Measurements from ENCODE around the gene PRR11.

PRR11 gene

GRCh38 chr17:59139939-59140338, 15.6 kb upstream of the PRR11 start:
- Mint-ChIP-seq H3K27ac (no peak overlapping the region), H3K27me3 (no peaks in the 10 kb centered on the region), H3K4me3 (no peak overlapping the region), H3K36me3 (ENCODE audit: low read depth) (peaks cover 5% of the 10 kb centered on the region), H3K4me1 (peaks cover 4% of the 10 kb centered on the region), H3K9me3 (no peaks in the 10 kb centered on the region)
- DNase-seq (no peak), ATAC-seq (no peak)

DNA sequence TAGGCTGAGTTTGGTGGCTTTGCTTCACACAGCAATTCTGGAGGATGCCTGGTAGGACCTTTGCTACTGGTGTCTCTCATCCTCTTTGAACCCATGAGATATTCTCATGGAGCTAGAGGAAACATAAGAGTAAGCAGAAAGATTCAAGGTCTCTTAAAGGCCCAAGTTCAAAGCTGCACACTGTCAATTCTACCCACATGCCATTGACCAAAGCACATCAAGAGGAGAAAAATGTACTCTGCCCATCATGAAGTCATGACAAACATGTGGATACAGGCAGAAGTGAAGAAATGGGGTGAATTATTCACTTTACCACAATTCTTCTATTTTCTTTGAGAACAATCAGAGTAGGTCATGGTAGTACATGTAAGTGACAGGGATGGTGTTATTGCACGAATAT, 13.7 kb upstream of the PRR11 start:
- no peaks in the 10 kb centered on the region for H3K27me3 Mint-ChIP-seq
- ATAC-seq: no peak
- peaks cover 6% of the 10 kb centered on the region for H3K4me1 Mint-ChIP-seq
- H3K4me3 Mint-ChIP-seq: no peak overlapping the region
- no peak for DNase-seq
- no peaks in the 10 kb centered on the region for H3K9me3 Mint-ChIP-seq
- peaks cover 9% of the 10 kb centered on the region for H3K36me3 Mint-ChIP-seq (ENCODE audit: low read depth)
- H3K27ac Mint-ChIP-seq: no peak overlapping the region

- peaks cover 11% of the 10 kb centered on the region for H3K36me3 Mint-ChIP-seq (ENCODE audit: low read depth)
- no peak overlapping the region for H3K27ac Mint-ChIP-seq
- H3K9me3 Mint-ChIP-seq: no peaks in the 10 kb centered on the region
- DNase-seq (no peak), ATAC-seq (no peak)
- peaks cover 14% of the 10 kb centered on the region for H3K4me1 Mint-ChIP-seq
- H3K4me3 Mint-ChIP-seq: no peak overlapping the region
- H3K27me3 Mint-ChIP-seq: no peaks in the 10 kb centered on the region
These were observed 9.9 kb upstream of the PRR11 start for GRCh38 chr17:59145571-59146096.

GRCh38 chr17:59149051-59149450, 6.5 kb upstream of the PRR11 start:
- no peak for ATAC-seq
- DNase-seq: no peak
- Mint-ChIP-seq H3K27me3 (no peaks in the 10 kb centered on the region), H3K36me3 (ENCODE audit: low read depth) (peaks cover 11% of the 10 kb centered on the region), H3K4me1 (peaks cover 31% of the 10 kb centered on the region), H3K4me3 (no peak overlapping the region), H3K27ac (no peak overlapping the region), H3K9me3 (no peaks in the 10 kb centered on the region)

- H3K27ac Mint-ChIP-seq: no peak overlapping the region
- ATAC-seq (peak; percentile 45), DNase-seq (no peak)
- H3K4me1 Mint-ChIP-seq: peaks cover 29% of the 10 kb centered on the region
- H3K36me3 Mint-ChIP-seq (ENCODE audit: low read depth): peaks cover 11% of the 10 kb centered on the region
- H3K9me3 Mint-ChIP-seq: no peaks in the 10 kb centered on the region
- no peaks in the 10 kb centered on the region for H3K27me3 Mint-ChIP-seq
- H3K4me3 Mint-ChIP-seq: no peak overlapping the region
These were observed 5.6 kb upstream of the PRR11 start for GRCh38 chr17:59149841-59150511.

GRCh38 chr17:59151006-59151405, 4.5 kb upstream of the PRR11 start:
- Mint-ChIP-seq H3K4me1 (peaks cover 27% of the 10 kb centered on the region), H3K27ac (no peak overlapping the region), H3K4me3 (no peak overlapping the region), H3K36me3 (ENCODE audit: low read depth) (peaks cover 5% of the 10 kb centered on the region), H3K27me3 (no peaks in the 10 kb centered on the region), H3K9me3 (no peaks in the 10 kb centered on the region)
- ATAC-seq (no peak), DNase-seq (no peak)

GRCh38 chr17:59151591-59151990, 4.0 kb upstream of the PRR11 start:
- Mint-ChIP-seq H3K4me1 (peaks cover 27% of the 10 kb centered on the region), H3K4me3 (no peak overlapping the region), H3K9me3 (no peaks in the 10 kb centered on the region), H3K27me3 (no peaks in the 10 kb centered on the region), H3K27ac (no peak overlapping the region), H3K36me3 (ENCODE audit: low read depth) (peaks cover 5% of the 10 kb centered on the region)
- no peak for DNase-seq
- no peak for ATAC-seq

DNA sequence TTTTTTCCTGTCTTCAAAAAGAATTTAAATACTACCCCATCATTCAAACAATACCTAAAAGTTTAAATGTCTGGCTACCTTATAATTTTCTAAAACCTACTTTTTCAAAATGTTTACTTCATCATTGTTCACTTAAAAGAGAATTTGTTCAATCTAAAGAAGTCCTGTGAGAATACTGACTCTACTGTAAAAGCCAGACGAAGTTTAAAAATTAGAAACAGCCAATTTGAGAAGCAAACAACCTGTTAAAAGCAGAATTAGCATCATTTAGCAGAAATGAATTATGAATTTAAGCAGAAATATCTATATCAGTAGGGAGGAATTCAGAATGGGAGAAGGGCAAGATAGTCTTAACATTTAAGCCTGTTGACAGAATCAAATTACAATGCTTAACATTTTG, 2.6 kb upstream of the PRR11 start:
- Mint-ChIP-seq H3K4me3 (no peak overlapping the region), H3K27ac (no peak overlapping the region), H3K27me3 (no peaks in the 10 kb centered on the region), H3K9me3 (no peaks in the 10 kb centered on the region), H3K36me3 (ENCODE audit: low read depth) (peaks cover 5% of the 10 kb centered on the region), H3K4me1 (peaks cover 31% of the 10 kb centered on the region)
- no peak for DNase-seq
- no peak for ATAC-seq

- Mint-ChIP-seq H3K36me3 (ENCODE audit: low read depth) (peaks cover 5% of the 10 kb centered on the region), H3K9me3 (no peaks in the 10 kb centered on the region), H3K27me3 (no peaks in the 10 kb centered on the region), H3K4me1 (peaks cover 27% of the 10 kb centered on the region), H3K4me3 (no peak overlapping the region), H3K27ac (no peak overlapping the region)
- ATAC-seq (no peak), DNase-seq (peak; percentile 56)
These were observed 1.2 kb upstream of the PRR11 start for GRCh38 chr17:59154292-59154720.

GRCh38 chr17:59154721-59155438, 666 bp upstream of the PRR11 start, which contains the start of gene SKA2:
Gene SKA2 (minus strand): TSS chr17:59155186. CDS start chr17:59155163, 23 bp downstream.
- DNase-seq (peak; percentile 94), ATAC-seq (peak; percentile 81)
- no peak within 1 kb of the TSS for H3K4me3 Mint-ChIP-seq
- H3K27ac Mint-ChIP-seq: no peak within 1 kb of the TSS
- H3K36me3 Mint-ChIP-seq (ENCODE audit: low read depth): peaks cover 5% of the 10 kb centered on the region
- H3K4me1 Mint-ChIP-seq: peaks cover 23% of the 10 kb centered on the region
- H3K27me3 Mint-ChIP-seq: no peaks in the 10 kb centered on the region
- no peaks in the 10 kb centered on the region for H3K9me3 Mint-ChIP-seq

- Mint-ChIP-seq H3K4me1 (peaks cover 3% of the 10 kb centered on the region), H3K36me3 (ENCODE audit: low read depth) (no peaks in the 10 kb centered on the region), H3K27ac (no peak overlapping the region), H3K4me3 (no peak overlapping the region), H3K27me3 (no peaks in the 10 kb centered on the region), H3K9me3 (no peaks in the 10 kb centered on the region)
- ATAC-seq: no peak
- no peak for DNase-seq
These were observed 4.8 kb downstream of the PRR11 start for GRCh38 chr17:59160157-59161025.

GRCh38 chr17:59161477-59161876, 5.9 kb downstream of the PRR11 start:
- Mint-ChIP-seq H3K27me3 (no peaks in the 10 kb centered on the region), H3K27ac (no peak overlapping the region), H3K4me3 (no peak overlapping the region), H3K4me1 (peaks cover 6% of the 10 kb centered on the region), H3K36me3 (ENCODE audit: low read depth) (no peaks in the 10 kb centered on the region), H3K9me3 (no peaks in the 10 kb centered on the region)
- ATAC-seq: no peak
- DNase-seq: no peak

DNA sequence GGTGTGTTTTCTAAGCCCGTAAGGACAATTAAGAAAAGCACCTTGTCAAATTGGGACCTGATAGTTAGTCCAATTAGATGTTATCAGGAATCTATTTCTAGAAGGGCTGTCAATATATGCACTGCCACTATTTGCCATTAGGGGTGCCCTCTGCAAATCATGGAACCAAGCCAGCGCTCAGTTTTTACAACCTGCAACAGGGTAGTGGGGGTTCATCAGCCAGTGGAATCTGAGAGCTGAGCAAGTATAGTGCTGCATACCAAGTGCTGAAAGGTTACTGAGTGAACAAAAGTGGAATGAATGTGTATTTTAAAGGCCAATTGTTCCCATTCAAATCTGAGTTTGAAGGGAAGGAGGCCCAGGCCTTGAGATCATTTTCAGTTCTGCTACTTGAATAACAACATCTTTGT, 10.4 kb downstream of the PRR11 start:
- Mint-ChIP-seq H3K4me3 (no peak overlapping the region), H3K27ac (no peak overlapping the region), H3K4me1 (peaks cover 9% of the 10 kb centered on the region), H3K27me3 (no peaks in the 10 kb centered on the region), H3K9me3 (no peaks in the 10 kb centered on the region), H3K36me3 (ENCODE audit: low read depth) (peaks cover 4% of the 10 kb centered on the region)
- DNase-seq (peak; percentile 26), ATAC-seq (no peak)

DNA sequence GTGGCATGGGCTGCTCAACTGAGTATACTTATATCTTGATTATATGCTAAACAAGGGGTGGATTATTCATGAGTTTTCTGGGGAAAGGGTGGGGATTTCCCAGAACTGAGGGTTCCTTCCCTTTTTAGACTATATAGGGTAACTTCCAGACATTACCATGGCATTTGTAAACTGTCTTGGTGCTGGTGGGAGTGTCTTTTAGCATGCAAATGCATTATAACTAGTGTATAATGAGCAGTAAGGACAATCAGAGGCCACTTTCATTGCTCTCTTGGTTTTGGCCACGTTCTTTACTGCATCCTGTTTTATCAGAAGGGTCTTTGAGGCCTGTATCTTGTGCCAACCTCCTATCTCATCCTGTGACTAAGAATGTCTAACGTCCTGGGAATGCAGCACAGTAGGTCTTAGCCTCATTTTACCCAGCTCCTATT, 12.0 kb downstream of the PRR11 start:
- Mint-ChIP-seq H3K9me3 (no peaks in the 10 kb centered on the region), H3K4me1 (peaks cover 9% of the 10 kb centered on the region), H3K4me3 (no peak overlapping the region), H3K36me3 (ENCODE audit: low read depth) (peaks cover 8% of the 10 kb centered on the region), H3K27ac (no peak overlapping the region), H3K27me3 (no peaks in the 10 kb centered on the region)
- DNase-seq: no peak
- peak; percentile 15 for ATAC-seq

Data from activated naive CD8-positive, alpha-beta T cell treated with anti-CD3 and anti-CD28 coated beads, Interleukin-2, amount 50 U/mL, for 24 hours (primary cell).